DMS114 treated with DMSO at 0.1 percent for 48 hours (cell line): ENCODE measurements around the gene TMEM141.
A peak's percentile ranks its signal among the peaks of the same experiment; 100 is the strongest.
"Not testable (repeated sequence)": the region's sequence is repeated elsewhere in the genome, so short reads cannot be mapped to it uniquely, and the experiment has no call there.

Experiments
- DNase-seq: peaks from one replicate; lab custom pipeline; 2025; ENCODE audit not compliant: unreplicated experiment; lab: John Stamatoyannopoulos, UW

The TMEM141 gene

DNA sequence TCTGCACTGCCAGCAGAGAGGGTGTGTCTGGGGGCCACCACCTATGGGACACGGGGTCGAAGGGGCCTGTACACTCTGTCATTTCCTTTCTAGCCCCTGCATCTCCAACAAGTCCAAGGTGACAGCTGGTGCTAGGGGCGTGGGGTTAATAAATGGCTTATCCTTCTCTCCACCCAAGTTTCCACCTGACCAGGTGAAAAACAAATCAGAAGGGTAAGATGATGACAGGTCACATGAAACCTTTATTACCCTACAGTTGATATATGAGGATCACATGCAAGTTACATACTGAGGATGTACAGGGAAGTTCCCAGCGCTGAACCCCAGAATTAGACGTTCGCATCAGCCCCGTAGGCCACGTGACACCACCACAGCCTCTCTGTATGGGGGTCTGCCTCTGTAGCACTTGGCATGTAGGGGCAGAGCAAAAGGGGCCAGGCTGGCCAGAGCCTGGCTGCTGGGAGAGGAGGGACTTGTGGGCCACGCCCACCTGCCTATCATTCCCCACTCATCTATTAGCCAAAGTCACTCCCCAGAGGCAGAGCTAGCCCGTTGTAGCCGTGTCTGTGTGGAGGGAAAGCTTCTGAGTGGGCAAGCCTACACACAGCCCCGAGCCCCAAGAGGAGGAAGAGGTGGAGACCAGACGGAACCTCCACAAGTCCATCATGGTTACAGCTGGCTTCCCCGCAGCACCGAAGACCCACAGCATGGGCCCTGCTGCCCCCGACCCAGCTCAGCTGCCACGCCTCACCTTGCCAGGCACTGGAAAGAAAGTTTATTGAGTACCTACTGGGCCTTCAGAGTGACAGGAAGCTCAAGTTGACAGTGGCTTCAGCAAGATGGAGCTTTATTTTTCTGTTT, 2.2 kb downstream of the TMEM141 start:
- DNase-seq: peak; percentile 44

DNA sequence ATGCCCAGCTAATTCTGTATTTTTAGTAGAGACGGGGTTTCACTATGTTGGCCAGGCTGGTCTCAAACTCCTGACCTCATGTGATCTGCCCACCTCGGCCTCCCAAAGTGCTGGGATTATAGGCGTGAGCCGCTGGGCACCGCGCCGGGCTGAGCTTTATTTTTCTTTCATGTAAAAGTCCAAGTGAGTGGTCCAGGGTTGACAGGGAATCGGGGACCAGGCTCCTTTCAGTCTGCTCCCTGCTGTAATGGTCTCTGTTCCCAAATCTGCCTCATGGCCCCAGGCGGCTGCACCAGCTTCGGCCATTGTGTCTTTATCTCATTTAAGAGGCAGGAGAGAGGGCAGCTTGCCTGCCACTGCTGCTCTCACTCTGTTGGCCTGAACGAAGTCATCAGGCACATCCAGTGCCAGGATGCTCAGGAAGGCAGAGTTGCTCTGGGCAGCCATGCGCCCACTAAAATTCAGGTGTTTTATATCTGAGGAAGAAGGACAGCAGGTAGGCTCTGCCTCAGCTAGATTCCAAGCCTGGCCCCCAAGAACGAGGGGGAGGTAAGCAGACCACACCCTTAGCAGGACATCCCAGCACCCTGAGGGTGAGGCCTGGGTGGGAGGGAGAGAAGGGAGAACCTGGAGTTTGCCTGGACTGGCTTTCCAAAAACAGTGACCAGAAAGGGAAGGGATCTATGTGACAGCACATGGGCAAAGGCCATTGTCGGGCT, 3.3 kb downstream of the TMEM141 start:
- no peak for DNase-seq

DNA sequence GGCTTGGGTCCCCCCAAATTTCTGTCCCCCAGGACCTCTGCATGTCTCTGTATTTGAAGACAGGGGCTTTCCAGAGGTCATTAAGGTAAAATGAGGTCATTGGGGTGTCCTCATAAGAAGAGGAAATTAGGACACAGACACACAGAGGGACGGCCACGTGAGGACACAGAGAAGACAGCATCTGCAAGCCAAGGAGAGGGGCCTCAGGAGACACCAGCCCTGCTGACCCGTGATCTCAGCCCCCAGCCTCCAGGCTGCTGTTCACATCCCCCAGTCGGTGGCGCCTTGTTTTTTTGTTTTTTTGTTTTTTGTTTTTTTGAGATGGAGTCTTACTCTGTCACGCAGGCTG, 3.8 kb downstream of the TMEM141 start:
- DNase-seq: no peak

DNA sequence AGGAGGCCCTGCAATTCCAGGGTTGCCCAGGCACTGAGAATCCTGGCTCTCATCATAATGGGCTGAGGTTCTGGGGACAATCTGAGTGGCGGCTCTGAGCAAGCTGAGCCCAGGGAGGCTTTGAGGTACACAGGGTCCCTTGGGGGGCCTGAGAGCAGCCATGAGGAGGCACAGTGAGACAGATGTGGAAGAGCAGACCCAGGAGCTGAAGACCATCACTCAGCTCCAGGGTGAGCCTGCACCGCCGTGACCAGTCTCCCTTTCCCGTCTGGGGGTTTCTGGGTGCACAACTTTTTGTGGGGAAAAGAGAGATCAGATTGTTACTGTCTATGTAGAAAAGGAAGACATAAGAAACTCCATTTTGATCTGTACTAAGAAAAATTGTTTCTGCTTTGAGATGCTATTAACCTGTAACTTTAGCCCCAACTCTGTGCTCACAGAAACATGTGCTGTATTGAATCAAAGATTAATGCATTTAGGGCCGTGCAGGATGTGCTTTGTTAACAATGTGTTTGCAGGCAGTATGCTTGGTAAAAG, 5.2 kb downstream of the TMEM141 start, which contains the start of gene CCDC183:
CCDC183 (plus strand) TSS at position 101 of the 537 bp plus-strand sequence; CDS start at position 161, 60 bp downstream.
- no peak for DNase-seq

DNA sequence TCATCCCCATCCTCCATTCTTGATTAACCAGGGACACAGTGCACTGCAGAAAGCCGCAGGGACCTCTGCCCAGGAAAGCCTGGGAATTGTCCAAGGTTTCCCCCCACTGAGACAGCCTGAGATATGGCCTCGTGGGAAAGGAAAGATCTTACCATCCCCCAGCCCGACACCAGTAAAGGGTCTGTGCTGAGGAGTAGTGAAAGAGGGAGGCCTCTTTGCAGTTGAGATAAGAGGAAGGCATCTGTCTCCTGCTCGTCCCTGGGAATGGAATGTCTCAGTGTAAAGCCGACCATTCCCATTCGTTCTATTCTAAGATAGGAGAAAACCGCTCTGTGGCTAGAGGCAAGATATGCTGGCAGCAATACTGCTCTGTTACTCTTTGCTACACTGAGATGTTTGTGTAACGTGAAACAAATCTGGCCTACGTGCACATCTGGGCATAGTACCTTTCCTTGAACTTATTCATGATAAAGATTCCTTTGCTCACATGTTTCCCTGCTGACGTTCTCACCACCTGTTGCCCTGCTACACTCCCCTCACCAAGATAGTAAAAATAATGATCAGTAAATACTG, 5.7 kb downstream of the TMEM141 start:
- not testable (repeated sequence) for DNase-seq

DNA sequence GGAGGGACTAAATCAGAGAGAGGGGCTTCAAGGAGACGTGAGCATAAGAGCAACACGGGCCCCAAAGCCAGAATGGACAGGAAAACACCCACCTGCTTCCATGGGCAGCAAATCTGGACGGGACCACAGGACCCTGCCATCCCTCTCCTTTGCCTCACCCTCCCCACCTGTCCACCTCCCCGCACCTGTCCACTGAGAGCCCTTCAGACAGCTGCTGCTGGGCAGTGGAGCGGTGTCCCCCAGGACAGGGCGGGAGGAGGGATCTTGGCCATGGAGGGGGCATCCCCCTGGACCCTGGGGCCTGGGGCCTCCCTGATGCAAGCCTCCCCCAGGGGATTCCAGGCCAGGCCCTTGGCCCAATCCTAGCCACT, 7.5 kb downstream of the TMEM141 start:
- DNase-seq: no peak

DNA sequence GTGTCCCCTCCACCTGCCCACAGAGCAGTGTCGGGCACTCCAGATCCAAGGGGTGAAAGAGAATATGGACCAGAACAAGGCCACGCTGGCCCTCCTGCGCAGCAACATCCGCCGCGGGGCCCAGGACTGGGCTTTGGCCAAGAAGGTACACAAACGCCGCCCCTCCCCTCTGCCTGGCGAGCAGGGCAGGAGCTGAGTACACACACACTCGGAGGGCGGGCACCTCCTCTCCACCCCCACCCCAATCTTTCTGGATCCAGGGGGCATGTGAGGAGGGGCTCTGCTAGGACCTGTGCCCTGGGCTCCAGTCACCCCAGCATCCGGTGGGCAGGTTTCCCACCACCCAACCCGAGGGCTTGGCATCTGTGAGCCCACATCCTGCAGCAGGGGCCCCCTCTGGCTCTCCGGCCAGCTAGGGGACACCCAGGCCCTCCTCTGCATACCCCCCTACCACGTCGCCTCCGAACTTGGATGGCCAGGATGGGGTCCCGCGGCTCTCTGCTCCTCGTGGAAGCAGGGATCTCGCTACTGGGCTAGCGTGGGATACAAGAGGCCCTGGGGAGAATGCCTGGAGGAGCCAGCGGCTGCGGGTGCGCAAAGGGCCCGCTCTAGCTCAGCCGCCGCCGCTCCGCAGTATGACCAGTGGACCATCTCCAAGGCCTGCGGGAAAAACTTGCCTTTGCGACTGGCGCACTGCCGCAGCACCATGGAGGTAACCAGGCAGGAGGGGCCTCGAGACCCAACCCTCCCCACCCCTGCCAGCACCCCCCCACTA, 8.1 kb downstream of the TMEM141 start:
- no peak for DNase-seq

DNA sequence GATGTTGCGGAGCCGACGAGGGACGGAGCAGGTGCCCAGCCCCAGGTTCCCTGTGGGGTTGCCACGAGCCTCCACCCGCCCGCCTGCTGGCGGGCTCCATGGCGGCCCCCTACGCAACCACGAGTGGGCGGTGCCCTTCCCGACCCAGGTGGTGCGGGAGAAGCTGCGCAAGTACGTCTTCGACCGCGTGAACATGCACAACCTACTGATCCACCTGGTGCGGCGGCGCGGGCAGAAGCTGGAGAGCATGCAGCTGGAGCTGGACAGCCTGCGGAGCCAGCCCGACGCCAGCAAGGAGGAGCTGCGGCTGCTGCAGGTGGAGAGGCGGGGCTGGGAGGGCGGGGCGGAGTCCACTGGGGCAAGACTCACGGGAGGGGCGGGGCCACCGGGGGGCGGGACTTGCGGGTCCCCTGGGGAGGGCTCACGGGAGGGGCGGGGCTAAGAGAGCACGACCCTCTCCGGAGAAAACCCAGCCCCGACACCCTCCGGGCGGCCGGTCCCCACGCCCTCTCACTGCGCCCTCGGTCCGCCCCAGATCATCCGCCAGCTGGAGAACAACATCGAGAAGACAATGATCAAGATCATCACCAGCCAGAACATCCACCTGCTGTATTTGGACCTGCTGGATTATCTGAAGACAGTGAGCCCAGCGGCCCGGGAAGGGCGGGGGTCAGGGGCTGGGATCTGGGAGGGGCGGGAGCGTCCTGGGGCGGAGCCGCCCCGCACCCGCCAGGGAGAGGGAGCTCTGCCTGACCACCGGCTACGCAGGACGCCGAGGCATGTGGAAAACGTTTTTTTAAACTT, 8.9 kb downstream of the TMEM141 start:
- peak; percentile 57 for DNase-seq

DNA sequence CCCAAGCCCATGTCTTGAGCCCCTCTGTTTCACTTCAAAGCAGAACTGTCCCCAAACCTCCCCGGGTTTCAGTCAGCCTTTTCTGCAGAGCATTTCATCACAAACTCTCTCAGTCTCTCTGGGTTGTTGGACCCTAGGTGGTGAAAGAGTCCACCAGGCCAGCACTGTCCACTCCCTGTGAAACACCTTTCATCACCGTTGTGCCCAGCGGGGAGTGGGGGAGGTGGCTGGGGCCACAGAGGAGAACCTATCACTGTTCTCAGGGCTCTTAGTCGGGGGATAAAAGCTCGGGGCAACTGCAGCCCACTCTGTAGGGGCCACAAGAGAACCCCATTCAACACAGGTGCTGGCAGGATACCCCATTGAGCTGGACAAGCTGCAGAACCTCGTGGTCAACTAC, 11.2 kb downstream of the TMEM141 start:
- DNase-seq: no peak

DNA sequence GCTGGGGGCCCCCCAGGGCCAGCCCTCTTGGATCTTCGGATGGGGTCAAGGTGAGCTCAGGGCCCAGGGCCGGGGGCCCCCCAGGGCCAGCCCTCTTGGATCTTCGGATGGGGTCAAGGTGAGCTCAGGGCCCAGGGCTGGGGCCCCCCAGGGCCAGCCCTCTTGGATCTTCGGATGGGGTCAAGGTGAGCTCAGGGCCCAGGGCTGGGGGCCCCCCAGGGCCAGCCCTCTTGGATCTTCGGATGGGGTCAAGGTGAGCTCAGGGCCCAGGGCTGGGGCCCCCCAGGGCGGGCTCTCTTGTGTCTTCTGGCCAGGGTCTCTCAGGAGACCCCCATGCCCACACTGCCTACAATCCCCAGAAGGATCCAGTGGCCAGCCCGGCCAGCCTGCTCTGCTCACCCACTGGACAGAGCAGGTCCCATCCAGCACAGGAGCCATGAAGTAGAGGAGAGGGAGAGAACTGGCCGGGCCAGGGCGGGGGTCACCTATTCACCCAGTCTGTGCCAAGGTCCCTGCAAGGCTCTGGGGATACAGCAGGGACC, 11.9 kb downstream of the TMEM141 start:
- not testable (repeated sequence) for DNase-seq

DNA sequence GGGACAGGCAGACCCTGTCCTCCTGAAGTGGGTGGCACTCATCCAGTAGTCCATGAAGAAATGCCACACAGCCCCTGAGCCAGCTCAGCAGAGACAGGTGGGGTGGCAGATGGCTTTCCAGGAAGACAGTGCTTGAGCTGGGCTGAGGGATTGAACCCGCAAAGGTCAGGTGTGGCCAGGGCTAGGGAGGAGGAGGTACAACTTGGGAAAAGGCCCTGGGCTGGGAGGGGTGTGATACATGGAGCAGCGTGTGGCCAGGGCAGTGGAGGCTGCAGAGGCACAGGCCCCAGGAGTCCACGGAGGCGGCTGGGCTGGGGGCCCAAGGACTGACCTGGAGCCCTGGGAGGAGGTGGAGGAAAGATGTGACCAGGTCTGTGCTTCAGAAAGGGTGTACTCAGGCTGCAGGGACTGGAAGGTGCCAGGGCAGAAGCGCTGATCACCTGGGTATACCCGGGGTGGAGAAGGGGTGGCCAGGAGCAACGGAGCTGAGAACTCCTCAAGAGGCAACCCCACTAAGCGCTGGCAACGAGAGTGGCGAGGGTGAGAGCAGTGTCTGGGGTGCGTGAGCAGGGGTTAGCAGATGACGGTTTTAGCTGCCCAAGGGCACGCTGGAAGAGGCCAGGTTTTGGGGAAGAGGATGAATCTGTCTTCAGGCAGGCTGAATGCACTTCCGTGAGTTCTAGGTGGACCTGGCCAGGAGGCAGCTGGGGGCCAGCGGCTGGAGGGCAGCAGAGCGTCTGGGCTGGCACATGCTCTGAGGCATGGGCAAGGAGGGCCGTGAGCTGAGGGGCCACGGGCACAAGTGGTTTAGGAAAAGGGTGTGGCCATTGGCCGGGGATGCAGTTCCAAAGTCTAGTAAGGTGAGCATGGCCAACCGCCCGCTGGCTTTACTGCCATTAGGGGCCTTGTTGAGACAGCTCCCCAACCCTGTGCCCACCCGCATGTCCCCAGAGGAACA, 12.7 kb downstream of the TMEM141 start:
- no peak for DNase-seq

DNA sequence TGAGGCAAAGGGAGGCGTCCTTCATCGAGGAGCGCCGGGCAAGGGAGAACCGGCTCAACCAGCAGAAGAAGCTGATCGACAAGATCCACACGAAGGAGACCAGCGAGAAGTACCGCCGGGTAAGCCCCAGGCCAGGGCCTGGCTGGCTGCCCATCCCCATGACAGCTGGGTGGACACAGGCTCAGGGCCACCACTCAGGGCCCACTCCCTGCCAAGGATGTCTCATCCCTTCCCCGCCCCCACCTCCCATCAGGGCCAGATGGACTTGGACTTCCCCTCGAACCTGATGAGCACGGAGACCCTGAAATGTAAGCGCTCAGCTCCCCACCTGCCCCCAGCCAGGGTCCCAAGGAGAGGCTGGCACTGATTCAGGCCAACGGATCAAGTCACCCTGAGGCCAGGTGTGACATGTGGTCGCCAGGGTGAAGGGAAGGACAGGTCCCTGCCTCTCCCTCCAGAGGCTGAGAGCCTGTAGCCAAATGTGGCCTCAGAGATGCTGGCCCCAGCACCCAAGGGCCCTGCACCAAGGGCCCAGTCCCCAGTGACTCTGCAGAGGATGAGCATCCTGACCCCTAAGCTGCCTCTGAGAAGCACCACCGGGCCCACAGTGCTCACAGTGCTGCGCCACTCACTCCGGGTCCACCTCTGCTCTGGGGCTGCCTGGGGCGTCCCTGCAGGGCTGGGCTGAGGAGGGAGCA, 13.5 kb downstream of the TMEM141 start:
- DNase-seq: no peak

DNA sequence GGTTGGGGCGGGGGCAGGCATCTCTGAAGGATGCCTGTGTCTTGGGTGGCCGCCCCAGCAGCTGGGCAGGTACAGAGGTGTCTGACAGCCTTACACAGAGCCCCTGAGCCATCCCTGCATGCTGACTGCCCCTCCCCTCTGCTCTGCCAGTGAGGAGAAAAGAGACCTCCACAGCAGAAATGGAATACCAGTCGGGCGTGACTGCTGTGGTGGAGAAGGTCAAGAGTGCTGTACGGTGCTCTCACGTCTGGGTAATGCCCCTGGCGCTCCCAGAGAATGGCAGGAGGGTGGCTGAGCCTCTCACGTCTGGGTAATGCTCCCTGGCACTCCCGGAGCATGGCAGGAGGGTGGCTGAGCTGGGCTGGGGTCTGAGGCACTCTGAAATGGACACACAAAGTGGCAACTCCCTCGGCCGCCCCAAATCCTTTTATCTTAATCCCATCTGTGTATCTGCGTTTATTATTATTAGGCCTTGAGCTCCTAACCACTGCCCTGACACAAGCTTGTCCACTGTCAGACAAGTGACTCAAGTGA, 14.1 kb downstream of the TMEM141 start:
- DNase-seq: no peak

DNA sequence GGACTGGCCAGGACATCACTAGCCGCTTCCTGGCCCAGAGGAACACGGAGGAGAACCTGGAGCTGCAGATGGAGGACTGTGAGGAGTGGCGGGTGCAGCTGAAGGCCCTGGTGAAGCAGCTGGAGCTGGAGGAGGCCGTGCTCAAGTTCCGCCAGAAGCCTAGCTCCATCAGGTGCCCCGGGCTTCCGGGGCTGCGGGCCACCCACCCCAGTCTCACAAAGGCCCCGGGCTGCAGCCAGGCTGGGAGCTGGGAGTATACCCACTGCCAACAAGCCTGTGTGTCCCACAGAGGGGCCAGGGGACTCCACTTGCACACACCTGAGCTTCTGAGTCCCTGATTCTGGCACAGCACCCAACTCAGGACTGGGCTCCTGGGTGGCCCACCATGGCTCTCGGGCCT, 14.9 kb downstream of the TMEM141 start:
- no peak for DNase-seq

DNA sequence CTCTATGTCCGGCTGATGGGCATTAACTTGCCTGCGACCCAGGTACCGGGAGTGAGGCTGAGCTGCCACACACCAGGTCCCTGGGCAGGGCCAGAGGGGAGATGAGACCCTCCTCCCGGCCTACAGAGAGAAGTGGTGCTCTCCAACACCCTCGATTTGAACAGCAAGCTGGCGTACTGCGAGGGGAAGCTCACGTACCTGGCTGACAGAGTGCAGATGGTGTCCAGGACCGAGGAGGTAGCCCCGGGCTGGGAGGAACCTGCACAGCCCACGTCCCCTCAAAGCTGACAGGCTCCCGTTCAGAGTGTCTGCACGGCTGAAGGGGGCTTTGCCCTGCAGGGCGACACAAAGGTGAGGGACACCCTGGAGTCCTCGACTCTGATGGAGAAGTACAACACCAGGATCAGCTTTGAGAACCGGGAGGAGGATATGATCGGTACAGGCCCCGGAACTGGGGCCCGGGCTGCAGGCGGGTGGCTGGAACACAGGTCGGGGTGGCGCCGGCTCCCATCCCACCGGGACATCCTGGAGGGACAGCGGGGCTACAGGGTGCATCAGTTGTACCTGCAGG, 15.6 kb downstream of the TMEM141 start:
- DNase-seq: no peak

DNA sequence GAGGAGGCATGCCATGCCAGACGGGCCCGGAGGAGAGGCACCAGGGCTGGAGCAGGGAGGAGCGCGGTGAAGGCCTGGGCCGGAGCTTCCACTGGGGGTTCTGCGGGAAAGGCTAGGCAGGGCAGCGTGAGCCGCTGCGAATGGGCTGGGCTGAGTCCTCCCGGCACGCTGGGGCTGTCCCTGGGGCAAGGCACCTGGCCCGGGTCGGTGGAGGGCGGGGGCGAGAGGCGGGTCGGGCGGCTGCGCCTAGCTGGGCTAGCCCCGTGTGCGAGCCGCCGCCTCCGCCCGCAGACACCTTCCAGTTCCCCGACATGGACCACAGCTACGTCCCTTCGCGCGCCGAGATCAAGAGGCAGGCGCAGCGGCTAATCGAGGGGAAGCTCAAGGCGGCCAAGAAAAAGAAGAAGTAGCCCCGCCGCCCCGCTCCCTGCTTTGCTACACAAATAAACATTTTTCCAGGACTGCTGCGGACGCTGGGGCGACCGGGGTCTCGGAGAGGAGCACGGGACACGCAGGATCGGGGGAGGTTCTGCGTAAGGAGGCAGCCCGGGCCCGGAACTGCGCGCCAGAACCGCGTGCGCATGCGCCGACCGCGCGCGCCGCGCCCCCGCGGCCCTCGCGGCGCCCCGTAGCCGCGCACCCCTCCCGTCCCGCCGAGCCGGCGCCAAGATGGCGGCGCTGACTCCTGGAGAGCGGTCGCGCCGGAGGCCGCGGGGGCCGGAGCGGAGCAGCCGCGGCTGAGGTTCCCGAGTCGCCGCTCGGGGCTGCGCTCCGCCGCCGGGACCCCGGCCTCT, 16.3 kb downstream of the TMEM141 start, which contains the start of gene RABL6:
RABL6 (plus strand) TSS at position 668 of the 794 bp plus-strand sequence. CDS start 249 bp downstream, outside the sequence.
- DNase-seq: no peak
